ENCODE measurements around the gene MARCKS.
A peak's percentile ranks its signal among the peaks of the same experiment; 100 is the strongest.

MARCKS gene

GRCh38 chr6:113854531-113855499 lies 2.3 kb upstream of the MARCKS start:
- peak; percentile 9 for DNase-seq

- DNase-seq, result no peak
These were observed 1.4 kb upstream of the MARCKS start for GRCh38 chr6:113855500-113856374.

GRCh38 chr6:113856375-113856624 lies 845 bp upstream of the MARCKS start:
- no peak for DNase-seq

- DNase-seq, result no peak
These were observed 673 bp downstream of the MARCKS start for GRCh38 chr6:113857556-113858479.

- peak; percentile 82 for DNase-seq
These were observed 1.6 kb downstream of the MARCKS start for GRCh38 chr6:113858480-113859348.

GRCh38 chr6:113859349-113860180 lies 2.4 kb downstream of the MARCKS start:
- DNase-seq, result no peak

- no peak for DNase-seq
These were observed 3.2 kb downstream of the MARCKS start for GRCh38 chr6:113860181-113860955.

GRCh38 chr6:113862112-113862511 lies 5.0 kb downstream of the MARCKS start:
- no peak for DNase-seq

GRCh38 chr6:113870917-113871316 lies 13.8 kb downstream of the MARCKS start:
- DNase-seq, result no peak

GRCh38 chr6:113871975-113872374 lies 14.8 kb downstream of the MARCKS start:
- DNase-seq, result no peak

- peak; percentile 22 for DNase-seq
These were observed 16.0 kb downstream of the MARCKS start for GRCh38 chr6:113873043-113873667.

- no peak for DNase-seq
These were observed 18.3 kb downstream of the MARCKS start for GRCh38 chr6:113875470-113875869.

- DNase-seq, result no peak
These were observed 19.6 kb downstream of the MARCKS start for GRCh38 chr6:113876695-113877094.

GRCh38 chr6:113879186-113880096 lies 22.3 kb downstream of the MARCKS start:
- peak; percentile 35 for DNase-seq

- no peak for DNase-seq
These were observed 24.4 kb downstream of the MARCKS start for GRCh38 chr6:113881478-113881980.

- DNase-seq, result no peak
These were observed 25.3 kb downstream of the MARCKS start for GRCh38 chr6:113882336-113883022.

GRCh38 chr6:113884011-113884410 lies 26.9 kb downstream of the MARCKS start:
- DNase-seq, result no peak

- no peak for DNase-seq
These were observed 29.4 kb downstream of the MARCKS start for GRCh38 chr6:113886512-113886911.

All from activated CD4-positive, alpha-beta T cell treated with anti-CD3 and anti-CD28 coated beads, Interleukin-10, Interleukin-2, amounts not matched to agents 100 ng/mL and 50 ng/mL, durations not matched to agents 16 hours and 8 hours (primary cell).